ENCODE measurements around the gene CCNC. TPM values are rescaled to one million over a fixed set of nuclear protein-coding genes. Genes with fewer than 3 reads are reported as not detected.
A peak's percentile ranks its signal among the peaks of the same experiment; 100 is the strongest.

CCNC gene
- total and polyA plus RNA-seq, 2 of the 13 experiments (the other 11 are each of a cell fraction or from before 2014, with no cell fraction given), result 69.6 to 141 TPM

DNA sequence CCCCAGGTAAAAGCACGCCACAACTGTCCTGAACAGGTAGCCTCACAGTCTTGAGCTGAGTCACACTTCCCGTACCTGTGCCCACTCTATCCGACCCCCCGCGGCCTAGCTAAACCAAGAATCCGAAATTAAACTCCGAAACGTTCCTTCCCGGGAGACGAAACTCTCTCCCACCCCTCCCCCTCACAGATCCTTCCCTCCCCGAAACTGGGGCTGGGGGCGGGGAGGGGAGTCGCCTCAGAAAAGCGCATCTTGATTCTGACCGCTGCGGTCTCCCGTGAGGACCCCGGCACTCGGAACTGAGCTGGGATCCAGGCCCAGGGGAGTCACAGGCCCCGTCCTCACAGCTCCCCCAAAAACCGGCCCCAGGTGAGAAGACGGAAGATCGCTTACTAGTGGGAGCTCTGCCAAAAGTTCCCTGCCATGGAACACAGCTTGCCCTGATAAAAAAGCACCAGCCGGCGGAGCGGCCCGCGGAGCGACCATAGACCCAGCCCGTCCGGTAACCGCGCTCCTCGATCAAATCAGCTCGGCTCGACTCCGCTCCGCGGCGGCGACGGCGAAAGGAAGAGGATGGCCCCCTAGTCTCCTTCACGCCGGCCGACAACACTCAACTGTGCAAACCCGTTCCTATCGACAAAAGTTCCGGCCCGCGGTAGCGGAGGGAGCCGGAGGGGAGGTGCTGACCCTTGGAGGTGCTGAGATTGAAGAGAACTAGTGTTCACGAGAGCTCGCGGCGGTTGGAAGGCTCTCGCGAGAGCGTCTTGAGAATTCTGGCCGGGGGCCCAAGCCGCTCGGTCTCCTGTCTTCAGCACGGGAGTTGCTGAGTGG lies at the start of gene CCNC (continued):
- TF ChIP-seq ZSCAN30 (CRISPR knock-in tag; IDR thresholded peaks at IDR 0.05) (0 out of 2 replicates have a peak, but pooled peaks have one; percentile 54), TBX2 (CRISPR knock-in tag; IDR thresholded peaks at IDR 0.05; ENCODE audit: borderline replicate concordance) (peak; percentile 82), ZNF251 (CRISPR knock-in tag; IDR thresholded peaks at IDR 0.05) (no peak), PRPF4 (IDR thresholded peaks at IDR 0.05; ENCODE audit: low read depth, low read length, poor library complexity, severe bottlenecking) (no peak), ZBTB1 (CRISPR knock-in tag; IDR thresholded peaks at IDR 0.05; ENCODE audit: borderline replicate concordance) (no peak), ZNF44 (CRISPR knock-in tag; IDR thresholded peaks at IDR 0.05) (no peak), ZNF34 (CRISPR knock-in tag; IDR thresholded peaks at IDR 0.05; ENCODE audit: borderline replicate concordance) (peak; percentile 46; the same call in 1 of the 2 replicates), MLLT10 (CRISPR knock-in tag; IDR thresholded peaks at IDR 0.05) (no peak), ZNF552 (CRISPR knock-in tag; IDR thresholded peaks at IDR 0.05; ENCODE audit: borderline replicate concordance) (0 out of 2 replicates have a peak, but pooled peaks have one; percentile 59), ZC3H13 (CRISPR knock-in tag; IDR thresholded peaks at IDR 0.05) (peak; percentile 65), MIER3 (CRISPR knock-in tag; IDR thresholded peaks at IDR 0.05; ENCODE audit: borderline replicate concordance) (peak; percentile 97), THAP11 (CRISPR knock-in tag; IDR thresholded peaks at IDR 0.05) (peak; percentile 92), RAD21 (CRISPR knock-in tag; IDR thresholded peaks at IDR 0.05) (peak; percentile 60; the same call in 1 of the 2 replicates)
- TF ChIP-seq, protein P1, sequence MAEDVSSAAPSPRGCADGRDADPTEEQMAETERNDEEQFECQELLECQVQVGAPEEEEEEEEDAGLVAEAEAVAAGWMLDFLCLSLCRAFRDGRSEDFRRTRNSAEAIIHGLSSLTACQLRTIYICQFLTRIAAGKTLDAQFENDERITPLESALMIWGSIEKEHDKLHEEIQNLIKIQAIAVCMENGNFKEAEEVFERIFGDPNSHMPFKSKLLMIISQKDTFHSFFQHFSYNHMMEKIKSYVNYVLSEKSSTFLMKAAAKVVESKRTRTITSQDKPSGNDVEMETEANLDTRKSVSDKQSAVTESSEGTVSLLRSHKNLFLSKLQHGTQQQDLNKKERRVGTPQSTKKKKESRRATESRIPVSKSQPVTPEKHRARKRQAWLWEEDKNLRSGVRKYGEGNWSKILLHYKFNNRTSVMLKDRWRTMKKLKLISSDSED (CRISPR knock-in tag; IDR thresholded peaks at IDR 0.05), result no peak
- TF ChIP-seq, protein P2, sequence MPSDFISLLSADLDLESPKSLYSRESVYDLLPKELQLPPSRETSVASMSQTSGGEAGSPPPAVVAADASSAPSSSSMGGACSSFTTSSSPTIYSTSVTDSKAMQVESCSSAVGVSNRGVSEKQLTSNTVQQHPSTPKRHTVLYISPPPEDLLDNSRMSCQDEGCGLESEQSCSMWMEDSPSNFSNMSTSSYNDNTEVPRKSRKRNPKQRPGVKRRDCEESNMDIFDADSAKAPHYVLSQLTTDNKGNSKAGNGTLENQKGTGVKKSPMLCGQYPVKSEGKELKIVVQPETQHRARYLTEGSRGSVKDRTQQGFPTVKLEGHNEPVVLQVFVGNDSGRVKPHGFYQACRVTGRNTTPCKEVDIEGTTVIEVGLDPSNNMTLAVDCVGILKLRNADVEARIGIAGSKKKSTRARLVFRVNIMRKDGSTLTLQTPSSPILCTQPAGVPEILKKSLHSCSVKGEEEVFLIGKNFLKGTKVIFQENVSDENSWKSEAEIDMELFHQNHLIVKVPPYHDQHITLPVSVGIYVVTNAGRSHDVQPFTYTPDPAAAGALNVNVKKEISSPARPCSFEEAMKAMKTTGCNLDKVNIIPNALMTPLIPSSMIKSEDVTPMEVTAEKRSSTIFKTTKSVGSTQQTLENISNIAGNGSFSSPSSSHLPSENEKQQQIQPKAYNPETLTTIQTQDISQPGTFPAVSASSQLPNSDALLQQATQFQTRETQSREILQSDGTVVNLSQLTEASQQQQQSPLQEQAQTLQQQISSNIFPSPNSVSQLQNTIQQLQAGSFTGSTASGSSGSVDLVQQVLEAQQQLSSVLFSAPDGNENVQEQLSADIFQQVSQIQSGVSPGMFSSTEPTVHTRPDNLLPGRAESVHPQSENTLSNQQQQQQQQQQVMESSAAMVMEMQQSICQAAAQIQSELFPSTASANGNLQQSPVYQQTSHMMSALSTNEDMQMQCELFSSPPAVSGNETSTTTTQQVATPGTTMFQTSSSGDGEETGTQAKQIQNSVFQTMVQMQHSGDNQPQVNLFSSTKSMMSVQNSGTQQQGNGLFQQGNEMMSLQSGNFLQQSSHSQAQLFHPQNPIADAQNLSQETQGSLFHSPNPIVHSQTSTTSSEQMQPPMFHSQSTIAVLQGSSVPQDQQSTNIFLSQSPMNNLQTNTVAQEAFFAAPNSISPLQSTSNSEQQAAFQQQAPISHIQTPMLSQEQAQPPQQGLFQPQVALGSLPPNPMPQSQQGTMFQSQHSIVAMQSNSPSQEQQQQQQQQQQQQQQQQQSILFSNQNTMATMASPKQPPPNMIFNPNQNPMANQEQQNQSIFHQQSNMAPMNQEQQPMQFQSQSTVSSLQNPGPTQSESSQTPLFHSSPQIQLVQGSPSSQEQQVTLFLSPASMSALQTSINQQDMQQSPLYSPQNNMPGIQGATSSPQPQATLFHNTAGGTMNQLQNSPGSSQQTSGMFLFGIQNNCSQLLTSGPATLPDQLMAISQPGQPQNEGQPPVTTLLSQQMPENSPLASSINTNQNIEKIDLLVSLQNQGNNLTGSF (CRISPR knock-in tag; IDR thresholded peaks at IDR 0.05), result 0 out of 2 replicates have a peak, but pooled peaks have one; percentile 70
